RWPE2 (cell line): ENCODE results near the gene TXNDC12.

Experiments
- ATAC-seq: fragments of 200-7000 bp; cut with Tn5 transposase; 3 replicates; pipeline ENCODE4 v1.9.1; 2021; ENCODE audit warnings: low read depth
- DNase-seq: peaks from one replicate; pipeline ENCODE4 v3.0.0-alpha.2; 2020; ENCODE audit warnings: low spot score
- H3K27ac ChIP-seq: fragments of 450-650 bp; 2 replicates; pipeline ENCODE4 v1.5.1; 2017; ENCODE audit warnings: mild to moderate bottlenecking; ENCODE audit not compliant: poor library complexity, severe bottlenecking
- H3K27me3 ChIP-seq: fragments of 250-450 bp; sonication (Bioruptor Pico); 2 replicates; pipeline ENCODE4 v1.5.1; 2021; ENCODE audit warnings: mild to moderate bottlenecking, moderate library complexity; ENCODE audit not compliant: insufficient read depth, poor library complexity, severe bottlenecking
- H3K36me3 ChIP-seq: fragments of 250-450 bp; sonication (Bioruptor Pico); 2 replicates; pipeline ENCODE4 v1.5.1; 2020; ENCODE audit warnings: low read depth, mild to moderate bottlenecking, moderate library complexity
- H3K4me1 ChIP-seq: fragments of 250-450 bp; sonication (Bioruptor Pico); 2 replicates; pipeline ENCODE4 v1.5.1; 2021; ENCODE audit warnings: mild to moderate bottlenecking, moderate library complexity; ENCODE audit not compliant: insufficient read depth, poor library complexity, severe bottlenecking
- H3K4me3 ChIP-seq: fragments of 250-450 bp; sonication (Bioruptor Pico); 2 replicates; pipeline ENCODE4 v1.5.1; 2021; ENCODE audit warnings: mild to moderate bottlenecking, moderate library complexity; ENCODE audit not compliant: severe bottlenecking
- H3K9me3 ChIP-seq: fragments of 250-450 bp; sonication (Bioruptor Pico); 2 replicates; pipeline ENCODE4 v1.5.1; 2021; ENCODE audit warnings: mild to moderate bottlenecking, moderate library complexity; ENCODE audit not compliant: severe bottlenecking
- CTCF ChIP-seq: fragments of 450-650 bp; IDR thresholded peaks from one replicate; pipeline ENCODE4 v1.5.1; 2017; ENCODE audit warnings: mild to moderate bottlenecking, moderate library complexity; ENCODE audit not compliant: poor library complexity, severe bottlenecking

The TXNDC12 gene

GRCh38 chr1:51978099-51978498 is 76.9 kb downstream of the TXNDC12 start:
- Histone ChIP-seq H3K27ac (no peak overlapping the region), H3K9me3 (no peaks in the 10 kb centered on the region), H3K4me3 (no peak overlapping the region), H3K27me3 (no peaks in the 10 kb centered on the region), H3K36me3 (peaks cover 21% of the 10 kb centered on the region), H3K4me1 (no peaks in the 10 kb centered on the region)
- DNase-seq (no peak), ATAC-seq (no peak)
- TF ChIP-seq CTCF, result no peak

- peaks cover 23% of the 10 kb centered on the region for H3K36me3 ChIP-seq
- no peaks in the 10 kb centered on the region for H3K4me1 ChIP-seq
- H3K27ac ChIP-seq, result no peak overlapping the region
- DNase-seq, result no peak
- no peak overlapping the region for H3K4me3 ChIP-seq
- H3K27me3 ChIP-seq, result no peaks in the 10 kb centered on the region
- H3K9me3 ChIP-seq, result no peaks in the 10 kb centered on the region
- no peak for ATAC-seq
- no peak for TF ChIP-seq CTCF
Measured at GRCh38 chr1:51976846-51977602, 78.0 kb downstream of the TXNDC12 start.

- H3K27ac ChIP-seq, result no peak overlapping the region
- H3K9me3 ChIP-seq, result no peaks in the 10 kb centered on the region
- no peaks in the 10 kb centered on the region for H3K4me1 ChIP-seq
- TF ChIP-seq CTCF, result no peak
- no peak overlapping the region for H3K4me3 ChIP-seq
- no peaks in the 10 kb centered on the region for H3K27me3 ChIP-seq
- H3K36me3 ChIP-seq, result peaks cover 25% of the 10 kb centered on the region
- ATAC-seq (no peak), DNase-seq (no peak)
Measured at GRCh38 chr1:51973587-51974474, 81.2 kb downstream of the TXNDC12 start.
